Stimulated activated CD4-positive, alpha-beta T cell treated with anti-CD3 and anti-CD28 coated beads, Interleukin-12 subunit alpha, Interleukin-12 subunit beta, amount 100 ng/mL, for 24 hours (primary cell): ENCODE results near the gene GALNT18.
A peak's percentile ranks its signal among the peaks of the same experiment; 100 is the strongest.

ENCODE experiments used
- DNase-seq, 2 experiments: peaks; one replicate each; pipeline ENCODE4 v3.0.0-alpha.2; 2020; ENCODE audit warnings: low read depth in 2 of 2

The GALNT18 gene

GRCh38 chr11:11279956-11280689 is 341.7 kb downstream of the GALNT18 start:
- no peak for DNase-seq

DNA sequence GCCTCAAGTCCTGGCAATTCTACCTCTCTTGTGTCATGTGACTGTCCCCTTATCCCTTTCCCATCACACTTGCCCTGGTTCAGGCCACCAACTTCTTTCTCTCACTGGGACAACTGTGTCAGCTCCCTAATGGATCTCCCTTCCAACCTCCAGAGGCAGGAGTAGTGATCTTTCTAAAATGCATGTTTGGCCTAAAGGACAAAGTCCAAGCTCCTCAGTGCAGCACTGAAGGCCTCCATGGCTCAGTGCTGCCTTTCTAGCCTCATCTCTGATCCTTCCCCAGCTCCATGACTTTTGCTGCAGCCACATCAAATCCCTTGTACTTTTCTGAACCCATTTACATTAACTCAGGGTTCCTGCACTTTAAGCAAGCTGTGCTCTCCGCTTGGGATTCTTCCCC is 349.6 kb downstream of the GALNT18 start:
- DNase-seq, result no peak

DNA sequence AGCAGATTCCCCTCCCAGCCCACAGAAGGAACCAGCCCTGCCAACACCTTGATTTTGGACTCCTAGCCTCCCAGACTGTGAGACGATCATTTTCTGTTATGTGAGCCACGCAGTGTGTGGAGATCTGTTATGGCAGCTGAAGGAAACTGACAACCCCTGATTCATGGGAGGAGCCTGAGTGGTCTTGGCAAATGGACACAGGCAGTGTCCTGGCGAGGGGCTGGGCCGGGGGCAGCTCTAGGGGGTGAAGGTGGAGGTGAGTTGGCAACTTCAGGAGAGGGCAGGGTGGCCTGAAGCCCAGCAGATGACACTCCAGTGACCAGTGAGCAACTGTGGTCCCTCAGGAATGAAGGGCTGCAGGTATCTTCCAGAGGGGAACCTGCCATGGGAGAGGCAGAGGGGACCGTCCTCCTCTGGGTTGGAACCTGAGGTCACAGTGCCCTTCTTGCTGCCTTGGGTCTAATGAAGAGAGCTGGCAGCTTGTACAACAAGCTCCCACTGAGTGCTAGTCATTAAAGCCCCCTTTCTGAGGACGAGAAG is 351.5 kb downstream of the GALNT18 start:
- DNase-seq, result no peak

DNA sequence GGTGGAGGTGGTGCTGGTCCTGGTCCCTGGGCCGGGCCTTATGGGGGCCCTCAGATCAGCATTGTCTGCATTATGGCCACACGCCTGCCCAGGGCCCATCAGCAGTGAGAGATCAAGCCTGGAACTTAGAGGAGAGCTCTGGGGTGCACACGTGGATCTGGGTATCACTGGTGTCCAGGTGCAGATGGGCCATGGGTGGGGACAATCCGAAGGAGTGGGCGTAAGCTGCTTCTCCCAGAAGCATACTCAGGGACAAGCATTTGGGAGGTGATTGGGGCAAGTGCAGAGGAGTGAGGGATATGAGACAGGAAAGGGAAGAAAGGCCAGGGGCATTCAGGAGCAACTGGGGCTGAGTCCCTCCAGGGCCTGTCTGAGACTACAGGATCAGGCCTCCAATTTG is 353.1 kb downstream of the GALNT18 start:
- DNase-seq, result no peak

- no peak for DNase-seq
Observed at GRCh38 chr11:11268119-11268518, 353.7 kb downstream of the GALNT18 start.

DNA sequence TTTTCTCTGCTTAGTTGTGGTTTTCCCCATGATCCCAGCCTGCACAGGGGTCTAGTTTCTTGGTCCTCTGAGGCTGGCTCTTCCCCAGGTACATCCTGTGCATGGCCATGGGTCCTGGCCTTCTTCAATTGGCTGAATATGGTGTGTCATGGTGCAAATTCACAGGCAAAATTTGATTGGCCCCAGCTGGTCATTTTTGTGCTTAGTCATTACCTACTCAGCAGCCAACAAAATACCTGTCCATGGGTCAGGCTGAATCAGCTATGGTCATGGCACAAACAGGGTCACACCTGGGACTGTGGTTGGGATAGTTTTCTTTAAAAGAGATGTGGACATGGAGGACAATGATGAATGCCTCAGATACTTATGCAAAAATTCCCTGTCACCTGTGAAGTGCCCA is 354.5 kb downstream of the GALNT18 start:
- no peak for DNase-seq

GRCh38 chr11:11265994-11266606 is 355.7 kb downstream of the GALNT18 start:
- DNase-seq, result peak; percentile 21 to 61

DNA sequence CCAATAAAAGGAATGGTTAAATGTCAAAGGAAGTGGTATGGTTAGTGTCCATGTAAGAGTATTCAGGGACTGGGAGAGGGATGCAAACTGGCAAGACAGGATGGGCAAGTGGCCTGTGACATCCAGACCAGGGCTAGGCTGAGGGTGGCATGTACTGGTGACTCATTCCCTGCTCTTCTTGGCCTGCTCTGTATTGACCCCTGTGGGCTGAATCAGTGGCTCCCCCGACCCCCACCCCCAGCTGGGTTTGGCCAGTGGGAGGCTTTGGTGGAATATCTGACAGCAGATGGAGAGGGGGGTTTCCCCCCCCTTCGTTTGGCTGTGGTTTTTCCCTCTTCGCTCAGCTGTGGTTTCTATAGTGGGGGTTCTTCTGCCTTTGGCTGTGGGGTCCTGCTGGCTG is 356.5 kb downstream of the GALNT18 start:
- DNase-seq, result no peak

DNA sequence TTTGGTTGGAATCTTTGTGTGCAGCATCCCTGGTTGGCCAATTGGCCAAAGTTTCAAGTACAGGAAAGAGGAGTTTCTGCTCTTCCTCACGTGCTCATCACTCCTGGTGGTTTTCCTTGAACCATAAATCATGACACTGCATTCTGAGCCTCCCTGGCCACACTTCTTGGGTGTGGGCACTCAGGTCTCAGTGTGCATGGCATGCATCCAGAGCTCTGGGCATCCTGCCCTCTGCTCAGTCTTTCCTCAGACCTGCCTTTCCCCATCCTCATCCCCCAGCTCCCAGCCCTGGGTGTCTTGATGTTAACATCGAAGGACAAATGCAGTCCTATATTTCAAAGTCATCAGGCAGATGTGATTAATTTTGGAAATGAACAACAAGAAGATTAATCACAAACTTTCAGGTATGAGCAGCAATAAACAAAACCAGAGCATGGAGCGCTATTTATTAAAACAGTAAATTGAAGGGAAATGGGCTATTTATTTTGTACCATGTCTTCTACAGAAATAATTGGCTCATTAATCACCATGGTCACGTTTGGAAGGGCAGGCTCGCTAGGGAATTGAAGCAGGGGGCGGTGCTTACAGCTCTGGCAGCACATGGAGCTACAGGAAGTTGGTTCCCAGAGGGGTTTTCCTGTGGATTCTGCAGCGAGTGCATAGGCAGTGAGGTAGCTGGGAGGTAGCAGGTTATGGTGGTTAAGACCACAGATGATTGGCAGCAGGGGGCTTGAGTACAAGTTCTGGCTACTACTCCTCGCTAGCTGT is 358.4 kb downstream of the GALNT18 start:
- no peak for DNase-seq

- no peak for DNase-seq
Observed at GRCh38 chr11:11262171-11262920, 359.5 kb downstream of the GALNT18 start.

GRCh38 chr11:11261629-11262028 is 360.2 kb downstream of the GALNT18 start:
- no peak for DNase-seq

- DNase-seq, result no peak
Observed at GRCh38 chr11:11260903-11261302, 360.9 kb downstream of the GALNT18 start.

DNA sequence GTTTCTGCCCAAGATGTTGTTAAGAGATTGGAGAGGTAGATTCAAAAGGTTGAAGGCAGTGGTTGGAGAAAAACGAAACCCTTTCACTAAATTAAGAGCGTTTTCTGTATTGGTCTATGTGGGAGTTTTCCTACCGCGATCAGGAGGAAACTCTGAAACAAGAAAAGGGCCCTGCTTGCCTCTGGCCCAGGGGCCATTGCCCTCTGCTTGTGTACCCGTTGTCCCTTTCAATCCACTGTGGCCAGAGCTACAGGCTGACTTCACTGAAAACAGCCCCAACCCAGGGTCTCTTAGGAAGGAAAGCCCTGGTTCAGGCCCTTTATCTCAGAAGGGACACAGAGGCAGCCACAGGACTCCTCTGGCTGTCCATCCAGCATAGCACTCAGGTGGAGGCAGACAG is 367.8 kb downstream of the GALNT18 start:
- no peak for DNase-seq

DNA sequence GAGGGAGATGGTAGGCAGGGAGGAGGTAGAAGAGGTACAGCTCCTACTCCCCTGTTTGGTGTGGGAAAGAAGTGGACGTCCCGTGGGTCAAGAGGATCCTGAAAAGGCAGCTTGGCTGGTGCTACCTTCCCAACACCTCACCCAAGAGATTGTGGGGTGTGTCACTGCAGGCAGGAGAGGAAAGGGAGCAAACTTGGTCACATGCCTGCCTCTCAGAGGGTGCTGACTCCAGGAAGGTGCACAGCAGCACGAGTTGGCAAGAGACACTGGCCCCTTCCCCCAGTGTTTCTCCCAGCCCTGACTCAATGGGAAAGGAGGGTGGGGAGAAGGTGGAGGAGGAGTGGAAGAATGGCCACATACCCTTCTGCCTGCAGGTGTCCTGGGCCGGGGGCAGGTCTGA is 368.3 kb downstream of the GALNT18 start:
- no peak for DNase-seq

DNA sequence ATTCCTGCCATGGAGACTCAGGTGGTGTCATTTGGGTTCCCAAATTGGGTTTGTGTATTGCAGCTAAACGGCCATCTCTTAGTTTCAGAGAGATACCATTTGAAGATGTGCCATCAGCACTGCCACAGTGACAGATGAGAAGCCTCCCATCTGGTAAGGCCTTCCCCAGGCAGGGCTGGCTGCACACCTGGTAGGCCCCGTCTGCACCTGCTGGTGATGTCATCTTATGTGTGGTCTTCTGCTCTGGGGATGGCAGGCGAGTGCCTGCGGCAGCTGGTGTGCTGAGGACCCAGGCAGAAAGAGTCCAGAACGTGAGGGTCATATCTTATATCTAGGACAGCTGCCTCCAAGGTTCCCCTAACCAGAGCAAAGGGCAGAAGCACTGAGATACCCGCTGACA is 369.4 kb downstream of the GALNT18 start:
- DNase-seq, result no peak

GRCh38 chr11:11251394-11251970 is 370.3 kb downstream of the GALNT18 start:
- DNase-seq, result no peak

GRCh38 chr11:11250470-11250869 is 371.3 kb downstream of the GALNT18 start:
- DNase-seq, result no peak

- DNase-seq, result no peak
Observed at GRCh38 chr11:11247576-11247975, 374.2 kb downstream of the GALNT18 start.

DNA sequence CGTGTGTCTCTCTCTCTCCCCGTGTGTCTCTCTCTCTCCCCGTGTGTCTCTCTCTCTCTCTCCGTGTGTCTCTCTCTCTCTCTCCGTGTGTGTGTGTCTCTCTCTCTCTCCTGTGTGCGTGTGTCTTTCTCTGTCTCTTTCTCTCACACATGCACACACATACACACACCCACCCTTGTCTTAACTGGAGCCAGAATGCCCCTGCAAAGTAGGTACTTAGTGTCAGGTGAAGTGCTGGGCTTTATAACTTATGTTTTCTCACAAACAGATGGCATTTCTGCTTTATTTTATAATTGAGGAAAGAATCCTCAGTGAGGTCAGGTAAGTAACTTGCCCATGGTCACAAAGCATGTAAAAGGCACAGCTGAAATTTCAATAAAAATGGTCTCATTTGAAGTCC is 374.7 kb downstream of the GALNT18 start:
- DNase-seq, result no peak

- DNase-seq, result no peak
Observed at GRCh38 chr11:11246166-11246565, 375.6 kb downstream of the GALNT18 start.

- no peak for DNase-seq
Observed at GRCh38 chr11:11245453-11245852, 376.4 kb downstream of the GALNT18 start.
